ENCODE measurements around the gene EMC6.

Gene EMC6

DNA sequence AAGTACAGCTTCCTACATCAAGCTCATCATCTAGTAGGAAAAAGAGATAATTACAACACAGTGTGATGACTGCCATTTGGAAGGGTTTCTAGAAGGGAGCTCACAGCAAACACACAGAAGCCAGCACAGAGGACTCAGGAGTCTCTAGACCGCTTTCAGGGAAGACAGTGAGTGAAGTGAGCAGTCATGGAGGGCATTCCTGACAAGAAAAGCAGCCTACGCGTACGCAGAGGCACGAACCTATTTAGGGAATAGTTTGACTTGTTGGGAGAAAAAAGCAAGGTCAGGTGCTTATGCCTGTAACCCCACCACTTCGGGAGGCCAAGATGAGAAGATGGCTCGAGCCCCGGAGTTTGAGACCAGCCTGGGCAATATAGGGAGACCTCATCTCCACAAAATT is 46.7 kb downstream of the EMC6 start:
- no peak for FAIRE-seq

DNA sequence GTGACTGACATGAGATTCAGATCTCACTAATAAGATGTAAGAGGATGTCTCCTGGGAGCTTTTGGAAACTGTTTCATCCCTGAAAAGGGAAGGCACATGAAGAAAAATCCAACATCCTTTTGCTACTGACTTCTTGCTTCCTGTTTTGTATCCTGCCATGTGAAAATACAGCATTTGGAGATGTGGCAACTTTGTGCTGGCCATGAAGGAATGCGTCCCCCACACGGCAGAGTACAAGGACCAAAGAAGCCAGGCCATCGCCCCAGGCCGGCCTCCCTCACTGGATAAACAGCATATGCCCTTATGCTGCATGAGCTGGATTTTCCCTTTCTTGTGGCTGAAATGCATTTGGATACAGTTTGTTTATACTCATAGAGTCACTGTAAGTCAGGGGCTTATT is 49.6 kb downstream of the EMC6 start:
- FAIRE-seq = no peak

- no peak for FAIRE-seq
These were observed 50.7 kb downstream of the EMC6 start for GRCh38 chr17:3719265-3719664.
